ENCODE results near the gene BAIAP2L1. TPM values are rescaled to one million over a fixed set of nuclear protein-coding genes. Genes with fewer than 3 reads are reported as not detected.
"Not testable (repeated sequence)": the region's sequence is repeated elsewhere in the genome, so short reads cannot be mapped to it uniquely, and the experiment has no call there.

BAIAP2L1 gene
- total RNA-seq, 1 donor from 2014 or later: 1.9 TPM

DNA sequence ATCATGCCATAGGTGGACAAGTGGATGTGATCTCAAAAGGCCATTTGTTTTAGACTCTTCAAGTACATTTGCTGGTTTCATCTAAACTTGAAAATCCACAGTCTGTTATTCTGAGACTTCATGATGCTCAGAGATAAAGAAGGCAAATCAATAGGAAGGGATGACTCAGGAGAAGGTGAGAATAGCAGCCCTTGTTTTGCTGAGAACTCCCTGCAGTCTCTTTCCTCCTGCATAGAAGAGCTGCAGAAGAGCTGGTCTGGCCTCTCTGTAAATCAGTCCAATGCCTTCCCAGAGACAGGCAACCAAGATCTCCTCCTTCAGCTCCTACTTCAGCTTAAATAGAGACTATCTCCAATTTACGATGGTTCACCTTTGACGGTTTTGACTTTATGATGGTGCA is 4.0 kb upstream of the BAIAP2L1 start:
- no peak for DNase-seq (ENCODE audit: low spot score)
- intact Hi-C loops (cut with DNase I): loop anchor here (5.0 kb wide), 2 partner anchors 38 to 108 kb away; no protein-coding TSS in a partner anchor

- DNase-seq (ENCODE audit: low spot score): no peak
- intact Hi-C loops (cut with DNase I): loop anchor here (5.0 kb wide), 2 partner anchors 33 to 103 kb away; no protein-coding TSS in a partner anchor
Measured at GRCh38 chr7:98399890-98400541, 874 bp downstream of the BAIAP2L1 start.

DNA sequence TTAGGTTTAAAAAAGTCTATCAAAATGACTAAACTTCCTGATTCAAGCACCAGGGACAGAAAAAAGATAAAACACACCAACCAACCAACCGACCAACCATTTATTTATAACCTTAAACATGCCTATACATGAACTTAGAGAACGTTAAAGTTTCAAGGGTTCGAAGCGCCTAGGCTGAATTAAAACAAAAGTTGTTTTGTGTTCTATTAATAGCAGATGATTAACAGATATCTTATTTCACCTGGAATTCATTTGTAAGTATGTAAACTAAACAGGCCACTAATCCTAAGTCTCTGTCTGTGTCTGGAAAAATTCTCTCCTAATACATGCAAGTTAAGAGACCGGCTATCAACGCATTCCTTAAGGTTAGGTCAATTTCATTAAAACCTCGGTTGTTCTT is 1.4 kb downstream of the BAIAP2L1 start:
- intact Hi-C loops (cut with DNase I): no loop called here
- no peak for DNase-seq (ENCODE audit: low spot score)

GRCh38 chr7:98398567-98399372 is 2.1 kb downstream of the BAIAP2L1 start:
- no peak for DNase-seq (ENCODE audit: low spot score)
- intact Hi-C loops (cut with DNase I): no loop called here

DNA sequence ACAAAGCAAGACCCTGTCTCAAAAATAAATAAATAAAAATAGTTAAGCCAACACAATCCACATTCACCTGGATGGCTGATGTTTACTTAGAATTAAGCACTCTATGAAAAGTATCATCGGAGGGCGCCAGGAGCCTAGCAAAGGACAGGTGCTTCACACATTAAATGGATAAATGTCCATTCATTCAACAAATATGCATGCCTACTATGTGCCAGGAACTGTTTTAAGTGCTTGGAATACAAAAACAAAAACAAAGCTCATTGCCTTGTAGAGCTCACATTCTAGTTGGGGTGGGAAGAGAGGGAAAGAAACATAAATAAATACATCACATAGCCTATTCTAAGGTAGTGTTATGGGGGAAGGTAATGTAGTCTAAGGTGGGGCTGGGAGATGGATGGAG is 4.1 kb downstream of the BAIAP2L1 start:
- intact Hi-C loops (cut with DNase I): no loop called here

GRCh38 chr7:98395951-98396350 is 4.9 kb downstream of the BAIAP2L1 start:
- intact Hi-C loops (cut with DNase I): no loop called here
- DNase-seq (ENCODE audit: low spot score): no peak

More for the DNA sequence above, 4.1 kb downstream of the BAIAP2L1 start:
- no peak for DNase-seq (ENCODE audit: low spot score)

GRCh38 chr7:98395481-98395880 is 5.4 kb downstream of the BAIAP2L1 start:
- intact Hi-C loops (cut with DNase I): no loop called here
- no peak for DNase-seq (ENCODE audit: low spot score)

- no peak for DNase-seq (ENCODE audit: low spot score)
- intact Hi-C loops (cut with DNase I): no loop called here
Measured at GRCh38 chr7:98394377-98394836, 6.5 kb downstream of the BAIAP2L1 start.

DNA sequence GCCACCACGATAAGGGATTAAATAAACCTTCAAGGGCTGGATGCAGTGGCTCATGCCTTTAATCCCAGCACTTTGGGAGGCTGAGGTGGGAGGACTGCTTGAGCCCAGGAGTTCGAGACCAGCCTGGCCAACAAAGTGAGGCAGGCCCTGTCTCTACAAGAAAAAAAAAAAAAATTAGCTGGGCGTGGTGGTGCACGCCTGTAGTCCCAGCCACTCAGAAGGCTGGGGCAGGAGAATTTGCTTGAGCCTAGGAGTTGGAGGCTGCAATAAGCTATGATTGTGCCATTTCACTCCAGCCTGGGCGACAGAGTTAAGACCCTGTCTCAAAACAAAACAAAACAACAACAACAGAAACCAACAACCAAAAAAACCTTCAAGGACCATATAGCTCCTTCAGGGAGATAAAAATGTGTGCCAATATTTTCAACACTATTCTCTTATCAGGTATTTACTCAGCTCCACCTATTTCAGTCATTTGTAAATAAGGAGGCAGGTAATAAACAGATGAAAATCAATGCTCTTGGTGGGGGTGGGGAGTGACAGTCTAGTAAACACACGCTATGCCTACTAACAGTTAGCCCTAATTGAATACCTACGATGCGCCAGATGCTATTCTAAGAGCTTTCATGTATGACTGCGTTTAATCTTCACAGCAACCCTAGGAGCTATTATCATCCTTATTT is 13.2 kb downstream of the BAIAP2L1 start:
- DNase-seq (ENCODE audit: low spot score): no peak
- intact Hi-C loops (cut with DNase I): no loop called here

GRCh38 chr7:98387131-98387530 is 13.8 kb downstream of the BAIAP2L1 start:
- intact Hi-C loops (cut with DNase I): no loop called here

GRCh38 chr7:98385532-98385931 is 15.4 kb downstream of the BAIAP2L1 start:
- DNase-seq (ENCODE audit: low spot score); intact Hi-C loops (cut with DNase I): not testable (repeated sequence)

More at GRCh38 chr7:98387131-98387530, 13.8 kb downstream of the BAIAP2L1 start:
- no peak for DNase-seq (ENCODE audit: low spot score)

DNA sequence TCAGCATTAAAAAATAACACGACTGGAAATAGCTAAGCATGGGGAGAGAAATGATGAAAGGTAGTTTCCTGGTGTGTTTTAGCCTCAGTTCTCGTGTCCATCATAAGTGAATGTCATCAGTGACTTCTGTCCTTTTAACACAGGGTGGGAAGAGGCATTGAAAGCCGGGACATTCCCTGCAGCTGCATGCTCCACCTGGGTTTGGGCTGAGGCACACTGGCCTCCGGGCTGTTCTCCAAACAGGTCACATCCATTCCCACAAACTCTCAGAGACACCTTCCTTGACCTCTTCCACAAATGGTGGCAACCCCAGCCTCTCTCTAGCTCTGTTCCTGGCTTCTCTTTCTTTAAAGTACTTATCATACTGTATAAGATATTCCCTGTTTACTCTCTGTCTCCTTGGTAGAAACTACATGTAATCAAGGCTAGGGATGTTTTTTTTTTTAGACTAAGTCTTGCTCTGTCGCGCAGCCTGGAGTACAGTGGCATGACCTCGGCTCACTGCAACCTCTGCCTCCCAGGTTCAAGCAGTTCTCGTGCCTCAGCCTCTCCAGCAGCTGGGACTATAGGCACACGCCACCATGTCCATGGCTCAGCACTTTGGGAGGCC is 22.6 kb downstream of the BAIAP2L1 start:
- intact Hi-C loops (cut with DNase I): no loop called here
- DNase-seq (ENCODE audit: low spot score): no peak

DNA sequence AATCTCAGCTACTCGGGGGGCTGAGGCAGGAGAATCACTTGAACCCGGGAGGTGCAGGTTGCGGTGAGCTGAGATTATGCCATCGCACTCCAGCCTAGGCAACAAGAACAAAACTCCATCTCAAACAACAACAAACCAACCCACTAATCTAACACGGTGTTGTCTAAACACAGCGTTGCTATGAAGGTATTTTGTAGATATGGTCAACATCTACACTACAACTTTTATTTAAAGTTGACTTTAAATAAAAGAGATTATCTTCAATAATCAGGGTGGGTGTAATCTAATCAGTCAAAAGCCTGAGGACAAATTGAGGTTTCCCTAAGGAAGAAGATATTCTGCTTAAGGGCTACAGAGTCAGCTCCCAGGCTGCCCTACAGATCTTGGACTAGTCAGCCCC is 24.2 kb downstream of the BAIAP2L1 start:
- DNase-seq (ENCODE audit: low spot score): no peak
- intact Hi-C loops (cut with DNase I): no loop called here

DNA sequence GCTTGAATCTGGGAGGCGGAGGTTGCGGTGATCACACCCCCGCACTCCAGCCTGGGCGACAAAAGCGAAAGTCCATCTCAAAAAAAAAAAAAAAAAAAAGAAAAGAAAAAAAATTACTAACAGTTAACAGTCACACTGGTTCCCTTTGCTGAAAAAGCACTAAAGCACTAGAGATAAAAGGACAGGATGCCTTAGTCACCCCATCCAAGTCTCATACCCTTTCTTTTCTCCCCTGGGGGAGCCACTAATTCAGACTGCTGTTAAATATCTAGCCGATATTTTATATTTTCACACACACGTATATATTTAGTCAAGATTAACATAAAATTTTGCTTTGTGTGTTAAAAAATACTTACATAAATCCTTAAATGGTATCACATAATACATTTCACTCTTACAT is 25.2 kb downstream of the BAIAP2L1 start:
- intact Hi-C loops (cut with DNase I): no loop called here
- no peak for DNase-seq (ENCODE audit: low spot score)

GRCh38 chr7:98374285-98374680 is 26.6 kb downstream of the BAIAP2L1 start:
- intact Hi-C loops (cut with DNase I): no loop called here
- DNase-seq (ENCODE audit: low spot score): no peak

- DNase-seq (ENCODE audit: low spot score): no peak
- intact Hi-C loops (cut with DNase I): no loop called here
Measured at GRCh38 chr7:98372993-98373392, 27.9 kb downstream of the BAIAP2L1 start.

- DNase-seq (ENCODE audit: low spot score): no peak
- intact Hi-C loops (cut with DNase I): loop anchor here (5.0 kb wide), 1 partner anchor 33 kb away; the partner anchor contains the start of gene BAIAP2L1
Measured at GRCh38 chr7:98369726-98370125, 31.2 kb downstream of the BAIAP2L1 start.

GRCh38 chr7:98368716-98369115 is 32.2 kb downstream of the BAIAP2L1 start:
- DNase-seq (ENCODE audit: low spot score): no peak
- intact Hi-C loops (cut with DNase I): loop anchor here (5.0 kb wide), 1 partner anchor 34 kb away; the partner anchor contains the start of gene BAIAP2L1

- intact Hi-C loops (cut with DNase I): loop anchor here (5.0 kb wide), 1 partner anchor 36 kb away; the partner anchor contains the start of gene BAIAP2L1
- DNase-seq (ENCODE audit: low spot score): no peak
Measured at GRCh38 chr7:98366562-98366938, 34.3 kb downstream of the BAIAP2L1 start.

Data from cardiac septum (tissue), 1 donor.